Karpas-422 (cell line): ENCODE results near the gene WNT7B. TPM values are rescaled to one million over a fixed set of nuclear protein-coding genes. Genes with fewer than 3 reads are reported as not detected.

Experiments
- DNase-seq: peaks from one replicate; pipeline ENCODE4 v3.0.0-alpha.2; 2015
- H2AFZ ChIP-seq: fragments of 200-600 bp; sonication (generic); 2 replicates; pipeline ENCODE4 v1.6.1; 2014; ENCODE audit warnings: antibody characterized with exemption, low read length, mixed read lengths
- H3K27ac ChIP-seq: fragments of 200-600 bp; sonication (generic); 2 replicates; pipeline ENCODE4 v1.5.1; 2014; ENCODE audit warnings: mild to moderate bottlenecking, low read length, moderate library complexity
- H3K27me3 ChIP-seq: fragments of 200-600 bp; sonication (generic); 2 replicates; pipeline ENCODE4 v1.6.1; 2014; ENCODE audit warnings: low read length, mixed read lengths
- H3K36me3 ChIP-seq: fragments of 200-600 bp; sonication (generic); 2 replicates; pipeline ENCODE4 v1.6.1; 2014; ENCODE audit warnings: low read length, mixed read lengths; ENCODE audit not compliant: insufficient read depth
- H3K4me1 ChIP-seq: fragments of 200-600 bp; sonication (generic); 2 replicates; pipeline ENCODE4 v1.6.1; 2014; ENCODE audit warnings: mild to moderate bottlenecking, low read length, mixed read lengths
- H3K4me2 ChIP-seq: fragments of 200-600 bp; sonication (generic); 2 replicates; pipeline ENCODE4 v1.6.1; 2014; ENCODE audit warnings: low read length, low read depth, mild to moderate bottlenecking; ENCODE audit not compliant: poor library complexity, severe bottlenecking
- H3K4me3 ChIP-seq: fragments of 200-600 bp; sonication (generic); 2 replicates; pipeline ENCODE4 v1.5.1; 2014; ENCODE audit warnings: mild to moderate bottlenecking, antibody characterized with exemption, low read length, mixed read lengths
- H3K79me2 ChIP-seq: fragments of 200-600 bp; sonication (generic); 2 replicates; pipeline ENCODE4 v1.6.1; 2014; ENCODE audit warnings: mild to moderate bottlenecking, low read length, mixed read lengths
- H3K9ac ChIP-seq: fragments of 200-600 bp; sonication (generic); 2 replicates; pipeline ENCODE4 v1.6.0; 2014; ENCODE audit warnings: low read length
- H3K9me2 ChIP-seq: fragments of 200-600 bp; sonication (generic), shearing (Covaris generic); replicated peaks from 2 replicates; pipeline ENCODE4 v1.6.0; 2014; ENCODE audit warnings: mild to moderate bottlenecking, low read length, moderate library complexity; ENCODE audit not compliant: insufficient read depth
- H3K9me3 ChIP-seq: fragments of 300-700, 200-600 bp; sonication (generic); 2 replicates; pipeline ENCODE4 v1.6.1; 2014; ENCODE audit warnings: low read length, mixed read lengths
- H4K20me1 ChIP-seq: fragments of 200-600 bp; sonication (generic); 2 replicates; pipeline ENCODE4 v1.6.1; 2014; ENCODE audit warnings: mild to moderate bottlenecking, antibody characterized with exemption, low read length, low read depth; ENCODE audit not compliant: insufficient read depth
- total RNA-seq: library from RNA; depleted of rRNA; stranded (reverse); fragments of >200 nt; shearing (Covaris generic); gene quantifications from 2 replicates; pipeline ENCODE4 v1.2.3, GENCODE V29; 2014; ENCODE audit warnings: low replicate concordance

WNT7B gene
- total RNA-seq, 1 experiment from 2014 or later = not detected

DNA sequence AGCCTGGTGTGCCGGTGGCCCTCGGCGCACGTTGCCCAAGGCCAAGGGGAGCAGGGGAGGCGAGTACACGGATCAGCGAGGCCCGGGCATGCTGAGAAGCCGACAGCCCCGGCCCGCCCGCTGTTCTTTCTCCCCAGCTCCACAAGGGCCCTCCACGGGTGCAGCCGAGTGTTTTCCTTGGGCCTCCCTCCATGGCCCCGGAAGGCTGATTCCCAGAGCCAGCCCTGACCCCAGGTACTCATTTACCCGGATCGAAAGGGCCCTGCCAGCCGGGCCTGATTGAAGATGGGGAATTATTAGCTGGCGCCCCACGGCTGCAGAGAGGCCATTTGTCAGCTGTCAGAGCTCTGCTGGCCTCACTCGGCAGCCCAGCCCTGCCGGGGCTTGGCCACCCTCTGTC, 53.1 kb downstream of the WNT7B start:
- H3K4me2 ChIP-seq = no peak overlapping the region
- no peaks in the 10 kb centered on the region for H3K27me3 ChIP-seq

DNA sequence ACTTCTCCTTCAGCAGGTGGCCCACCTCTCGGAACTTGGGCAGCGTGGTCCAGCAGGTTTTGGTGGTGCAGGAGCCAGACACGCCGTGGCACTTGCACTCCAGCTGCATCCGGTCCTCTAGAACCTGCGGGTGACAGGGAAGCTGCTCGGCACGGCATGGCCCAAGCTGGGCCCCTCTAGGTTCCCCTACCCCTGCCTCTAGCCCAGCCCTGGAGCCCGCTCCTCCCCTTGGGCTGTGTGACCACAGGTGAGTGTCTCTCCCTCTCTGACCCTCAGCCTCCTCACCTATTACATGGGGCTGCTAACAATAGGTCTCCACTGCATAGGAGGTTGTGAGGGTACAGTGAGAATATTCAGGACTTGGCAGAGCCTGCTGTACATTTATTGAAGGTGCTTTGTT, 53.8 kb downstream of the WNT7B start:
- Histone ChIP-seq H3K4me3 (no peak overlapping the region), H3K36me3 (no peaks in the 10 kb centered on the region), H3K79me2 (no peaks in the 10 kb centered on the region), H3K9me2 (no peaks in the 10 kb centered on the region), H3K27ac (no peak overlapping the region), H2AFZ (no peak overlapping the region), H4K20me1 (peaks cover 4% of the 10 kb centered on the region; the same call in 1 of the 2 replicates), H3K9ac (no peak overlapping the region), H3K9me3 (no peaks in the 10 kb centered on the region), H3K27me3 (no peaks in the 10 kb centered on the region), H3K4me1 (no peaks in the 10 kb centered on the region), H3K4me2 (no peak overlapping the region)
- DNase-seq = no peak

More for the DNA sequence above, 53.1 kb downstream of the WNT7B start:
- no peak overlapping the region for H3K4me3 ChIP-seq
- no peak for DNase-seq
- peaks cover 4% of the 10 kb centered on the region; the same call in 1 of the 2 replicates for H4K20me1 ChIP-seq
- no peaks in the 10 kb centered on the region for H3K9me3 ChIP-seq
- H3K4me1 ChIP-seq = no peaks in the 10 kb centered on the region
- H3K9ac ChIP-seq = no peak overlapping the region
- no peaks in the 10 kb centered on the region for H3K36me3 ChIP-seq
- H2AFZ ChIP-seq = no peak overlapping the region
- no peaks in the 10 kb centered on the region for H3K9me2 ChIP-seq
- no peak overlapping the region for H3K27ac ChIP-seq
- H3K79me2 ChIP-seq = no peaks in the 10 kb centered on the region

DNA sequence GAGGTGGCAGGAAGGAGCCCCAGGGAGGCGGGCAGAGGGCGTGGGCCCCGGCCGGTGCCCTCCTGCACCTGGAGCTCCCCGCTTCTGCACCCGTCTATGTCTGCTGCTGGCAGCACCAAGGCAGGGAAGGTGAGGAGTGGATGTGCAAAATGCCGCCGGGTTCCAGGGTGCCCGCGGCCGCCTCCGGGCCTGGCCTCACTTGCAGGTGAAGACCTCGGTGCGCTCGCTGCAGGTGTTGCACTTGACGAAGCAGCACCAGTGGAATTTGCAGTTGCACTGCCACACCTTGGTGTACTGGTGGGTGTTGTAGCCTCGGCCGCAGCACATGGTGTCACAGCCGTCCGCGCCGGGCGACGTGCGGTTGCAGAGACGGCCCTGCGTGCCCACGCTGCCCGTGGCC, 54.3 kb downstream of the WNT7B start:
- DNase-seq = no peak
- Histone ChIP-seq H2AFZ (no peak overlapping the region), H3K79me2 (no peaks in the 10 kb centered on the region), H3K9ac (no peak overlapping the region), H3K4me3 (no peak overlapping the region), H3K36me3 (no peaks in the 10 kb centered on the region), H3K9me3 (no peaks in the 10 kb centered on the region), H3K27ac (no peak overlapping the region), H3K9me2 (no peaks in the 10 kb centered on the region), H3K4me2 (no peak overlapping the region), H4K20me1 (peaks cover 4% of the 10 kb centered on the region; the same call in 1 of the 2 replicates), H3K4me1 (no peaks in the 10 kb centered on the region), H3K27me3 (no peaks in the 10 kb centered on the region)

DNA sequence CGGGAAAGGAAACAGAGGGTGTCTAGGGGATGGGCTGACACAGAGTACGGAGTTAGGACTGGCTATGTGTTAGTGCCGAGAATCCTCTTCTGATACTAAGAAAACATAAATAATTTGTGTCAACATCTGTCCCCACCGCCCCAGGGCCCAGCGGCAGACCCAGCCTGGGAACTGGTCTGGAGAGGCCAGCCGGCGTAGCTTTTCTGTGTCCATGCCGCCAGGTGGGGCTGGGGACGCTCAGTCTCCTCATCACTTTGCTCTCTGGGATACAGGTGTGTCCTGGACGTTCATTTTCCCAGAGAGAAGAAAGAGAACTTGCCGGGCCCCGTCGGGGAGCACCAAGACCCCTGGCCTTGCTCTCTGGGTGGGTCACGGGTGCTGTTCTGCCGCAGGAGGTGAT, 54.7 kb downstream of the WNT7B start:
- Histone ChIP-seq H3K9me2 (no peaks in the 10 kb centered on the region), H3K4me2 (no peak overlapping the region), H3K79me2 (no peaks in the 10 kb centered on the region), H3K27ac (no peak overlapping the region), H3K27me3 (no peaks in the 10 kb centered on the region), H3K36me3 (no peaks in the 10 kb centered on the region), H3K9me3 (no peaks in the 10 kb centered on the region), H2AFZ (no peak overlapping the region), H3K9ac (no peak overlapping the region), H3K4me3 (no peak overlapping the region), H3K4me1 (no peaks in the 10 kb centered on the region), H4K20me1 (peaks cover 4% of the 10 kb centered on the region; the same call in 1 of the 2 replicates)
- DNase-seq = no peak

DNA sequence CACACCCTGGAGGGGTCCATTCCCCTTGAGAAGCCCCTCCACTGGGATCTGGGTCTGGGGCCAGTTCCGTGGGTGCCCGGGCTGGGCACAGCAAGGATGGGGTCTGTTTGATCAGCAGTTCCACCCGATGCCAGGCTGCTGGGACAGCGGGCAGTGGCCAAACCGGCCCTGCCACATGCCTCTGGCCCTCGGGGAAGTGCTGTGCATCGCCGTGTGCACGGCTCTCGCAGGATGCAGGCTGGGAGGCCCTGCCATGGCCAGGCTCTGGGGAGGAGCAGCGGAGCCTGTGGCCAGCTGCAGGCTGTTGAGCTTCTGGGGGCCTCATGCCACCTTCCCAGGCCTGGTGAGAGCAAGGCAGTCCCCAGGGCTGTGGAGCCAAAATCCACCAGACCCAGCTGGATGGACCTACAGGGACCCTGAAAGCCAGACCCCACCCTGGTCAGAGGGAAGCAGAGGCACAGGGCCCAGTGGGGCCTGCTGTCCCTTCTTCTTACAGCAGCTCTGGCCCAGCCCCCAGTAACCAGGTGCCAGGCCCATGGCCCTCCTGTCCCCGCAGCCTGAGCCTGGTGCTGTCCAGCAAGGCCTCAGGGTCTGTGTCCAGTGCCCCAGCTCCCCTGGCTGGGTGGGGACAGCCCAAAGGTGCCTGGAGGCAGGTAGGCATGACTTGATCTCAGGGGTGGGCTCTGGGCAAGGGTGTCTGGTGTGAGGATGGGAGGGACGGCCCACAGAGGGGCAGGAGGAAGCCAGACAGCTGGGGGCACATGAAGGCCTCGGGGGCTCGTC, 57.3 kb downstream of the WNT7B start:
- H3K4me3 ChIP-seq = no peak overlapping the region
- H3K9me3 ChIP-seq = no peaks in the 10 kb centered on the region
- no peaks in the 10 kb centered on the region for H3K27me3 ChIP-seq
- H3K9me2 ChIP-seq = no peaks in the 10 kb centered on the region
- no peak for DNase-seq
- no peaks in the 10 kb centered on the region for H3K79me2 ChIP-seq
- no peaks in the 10 kb centered on the region for H3K4me1 ChIP-seq
- H3K36me3 ChIP-seq = no peaks in the 10 kb centered on the region
- no peak overlapping the region for H3K27ac ChIP-seq
- no peak overlapping the region for H3K9ac ChIP-seq
- H4K20me1 ChIP-seq = peaks cover 4% of the 10 kb centered on the region; the same call in 1 of the 2 replicates
- H3K4me2 ChIP-seq = no peak overlapping the region
- no peak overlapping the region for H2AFZ ChIP-seq

DNA sequence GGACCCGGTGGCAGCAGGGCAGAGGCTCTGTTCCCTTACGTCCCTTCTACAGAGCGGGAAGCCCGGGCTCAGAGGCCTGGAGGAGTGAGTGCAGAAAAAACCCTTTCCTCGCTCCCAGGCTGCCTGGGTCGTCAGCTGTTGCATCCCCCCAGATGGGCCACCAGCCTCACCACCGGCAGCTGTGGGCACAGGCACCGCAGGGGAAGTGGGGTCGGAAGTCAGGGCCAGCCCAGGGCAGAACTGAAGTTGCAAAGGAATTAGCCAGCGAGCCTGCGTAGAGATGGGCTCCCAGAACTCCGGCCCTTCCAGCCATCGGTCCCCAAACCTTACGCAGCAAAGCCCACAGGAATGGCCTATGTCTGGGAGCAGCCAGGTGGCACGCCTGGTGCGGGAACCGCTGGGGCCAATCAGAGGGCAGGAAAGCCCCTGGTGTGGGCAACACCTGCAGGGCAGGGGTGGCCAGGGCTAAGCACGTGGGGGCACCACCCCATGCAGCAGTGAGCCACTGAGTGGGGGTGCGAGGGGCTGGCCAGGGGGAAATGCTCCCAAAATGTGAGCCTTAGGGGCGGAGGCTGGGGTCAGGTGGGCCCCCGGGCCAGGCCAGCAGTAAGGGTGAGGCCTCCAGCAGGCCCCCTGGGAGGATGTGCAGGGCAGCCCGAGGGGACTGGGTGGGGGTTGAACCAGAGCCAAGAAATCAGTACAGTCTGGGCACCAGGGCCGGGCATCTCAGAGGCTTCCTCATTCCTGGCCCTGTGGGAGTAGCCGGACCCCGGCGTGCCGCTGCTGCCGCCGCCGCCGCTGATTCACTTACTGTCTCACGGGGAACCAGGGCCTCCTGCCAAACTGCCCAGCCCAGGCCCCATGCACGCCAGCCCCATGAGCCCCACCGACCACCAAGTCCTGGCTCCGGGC, 58.2 kb downstream of the WNT7B start:
- DNase-seq = no peak
- Histone ChIP-seq H3K9ac (no peak overlapping the region), H3K9me3 (no peaks in the 10 kb centered on the region), H3K27me3 (no peaks in the 10 kb centered on the region), H3K4me3 (no peak overlapping the region), H3K27ac (no peak overlapping the region), H4K20me1 (peaks cover 4% of the 10 kb centered on the region; the same call in 1 of the 2 replicates), H3K4me2 (no peak overlapping the region), H2AFZ (no peak overlapping the region), H3K36me3 (no peaks in the 10 kb centered on the region), H3K79me2 (no peaks in the 10 kb centered on the region), H3K4me1 (no peaks in the 10 kb centered on the region), H3K9me2 (no peaks in the 10 kb centered on the region)

DNA sequence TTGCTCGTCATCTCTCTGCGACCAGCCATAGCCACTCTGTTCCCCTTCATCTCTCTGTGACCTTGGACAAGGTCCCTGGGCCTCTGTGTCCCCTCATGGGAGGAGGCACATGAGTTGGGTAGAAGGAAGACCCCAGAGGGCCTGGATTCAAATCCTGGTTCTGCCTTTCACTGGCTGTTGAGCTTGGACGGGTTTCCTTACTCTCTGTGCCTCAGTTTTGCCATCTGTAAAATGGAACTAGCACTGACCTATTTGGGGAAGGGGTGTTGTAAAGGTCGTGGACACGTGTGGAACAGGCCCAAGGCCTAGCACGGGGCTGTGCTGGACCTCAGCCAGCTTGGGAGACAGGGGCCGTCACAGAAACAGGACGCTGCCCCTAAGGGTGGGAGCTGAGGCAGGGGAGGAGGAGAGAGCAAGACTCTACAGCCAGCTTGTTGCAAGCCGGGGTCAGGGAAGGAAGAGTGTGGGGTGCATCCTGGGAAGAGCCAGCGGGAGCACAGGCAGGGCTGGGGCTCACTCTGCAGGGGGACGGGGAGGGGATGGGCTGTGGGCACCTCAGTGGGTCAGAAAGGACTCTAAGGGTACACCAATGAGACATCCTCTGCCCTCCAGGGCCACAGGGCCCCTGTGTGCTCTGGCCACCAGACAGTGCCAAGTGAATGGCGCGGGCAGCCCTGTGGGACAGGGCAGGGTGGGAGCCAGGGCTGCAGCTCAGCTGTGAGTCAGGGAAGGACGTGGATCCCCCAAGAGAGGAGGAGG, 59.1 kb downstream of the WNT7B start:
- H3K36me3 ChIP-seq = no peaks in the 10 kb centered on the region
- no peaks in the 10 kb centered on the region for H3K9me2 ChIP-seq
- no peaks in the 10 kb centered on the region for H3K27me3 ChIP-seq
- H3K27ac ChIP-seq = no peak overlapping the region
- no peaks in the 10 kb centered on the region for H3K79me2 ChIP-seq
- H4K20me1 ChIP-seq = peaks cover 4% of the 10 kb centered on the region; the same call in 1 of the 2 replicates
- no peak overlapping the region for H3K4me3 ChIP-seq
- no peaks in the 10 kb centered on the region for H3K4me1 ChIP-seq
- no peak overlapping the region for H3K4me2 ChIP-seq
- H3K9ac ChIP-seq = no peak overlapping the region
- no peak for DNase-seq
- H2AFZ ChIP-seq = no peak overlapping the region
- no peaks in the 10 kb centered on the region for H3K9me3 ChIP-seq
